ENCODE data around the gene MSI1. TPM values are rescaled to one million over a fixed set of nuclear protein-coding genes. Genes with fewer than 3 reads are reported as not detected.
A peak's percentile ranks its signal among the peaks of the same experiment; 100 is the strongest.

The MSI1 gene
- 10 to 100 TPM in 1 of 4 donors, 1 to 10 TPM in 1, under 1 TPM in 2; 0.54 to 10.8 (median 3.5) TPM for polyA plus RNA-seq
- long read RNA-seq, donor 1, partial matches to known transcripts: 15 of 16 reads
- long read RNA-seq, donor 1, other reads (novel, unspliced or antisense): 0 of 16 reads
- long read RNA-seq, donor 2, partial matches to known transcripts: 0 of 1 reads
- long read RNA-seq, donor 2, other reads (novel, unspliced or antisense): 0 of 1 reads
- long read RNA-seq, donor 3: 0 reads
- long read RNA-seq, donor 4: 0 reads
- long read RNA-seq, donor 5, partial matches to known transcripts: 0 of 1 reads
- long read RNA-seq, donor 5, other reads (novel, unspliced or antisense): 0 of 1 reads
- long read RNA-seq, donor 6, partial matches to known transcripts: 0 of 2 reads
- long read RNA-seq, donor 6, other reads (novel, unspliced or antisense): 0 of 2 reads
- long read RNA-seq, donor 7: 0 reads
- long read RNA-seq, donor 8: 0 reads
- long read RNA-seq, donor 9: 0 reads
- long read RNA-seq, donor 10: 0 reads

GRCh38 chr12:120368789-120369602 is at the start of gene MSI1:
TSS of gene MSI1 (minus strand) at chr12:120369164. CDS start at chr12:120369091, 73 bp downstream.
- H3K27ac ChIP-seq (ENCODE audit: low read depth in 1 of 3, low read length in 2 of 3): peak within 1 kb of the TSS in 2 of 3 donors; percentile 15 to 71

GRCh38 chr12:120417917-120418580 is 49.1 kb upstream of the MSI1 start:
- H3K4me1 ChIP-seq (ENCODE audit: control insufficient read depth in 3 of 3, insufficient read depth in 2 of 3, low read depth in 1 of 3, low read length in 2 of 3): peaks cover 0 to 12% (median 0%) of the 10 kb centered on the region in 3 donors
- H3K27me3 ChIP-seq (ENCODE audit: control insufficient read depth in 3 of 3, insufficient read depth in 3 of 3, low read length in 3 of 3): no peaks in the 10 kb centered on the region
- no peaks in the 10 kb centered on the region for H3K9me3 ChIP-seq (ENCODE audit: control insufficient read depth in 2 of 2, insufficient read depth in 1 of 2, low read depth in 1 of 2, low read length in 1 of 2)
- DNase-seq: no peak
- 89 to 90% (median 89%) methylated on average over 4 of the region's 4 CpGs for WGBS, 3 donors
- H3K27ac ChIP-seq (ENCODE audit: low read depth in 1 of 3, low read length in 2 of 3): no peak overlapping the region
- FAIRE-seq: no peak
- no peaks in the 10 kb centered on the region for H3K36me3 ChIP-seq (ENCODE audit: control insufficient read depth in 3 of 3, insufficient read depth in 2 of 3, low read depth in 1 of 3, low read length in 3 of 3)
- H3K4me3 ChIP-seq (ENCODE audit: low read depth in 1 of 3, low read length in 3 of 3): no peak overlapping the region

More at GRCh38 chr12:120368789-120369602, at the start of gene MSI1:
- Histone ChIP-seq H3K9me3 (ENCODE audit: control insufficient read depth in 2 of 2, insufficient read depth in 1 of 2, low read depth in 1 of 2, low read length in 1 of 2) (no peaks in the 10 kb centered on the region), H3K4me3 (ENCODE audit: low read depth in 1 of 3, low read length in 3 of 3) (peak within 1 kb of the TSS; percentile 46 to 60 (median 53)), H3K27me3 (ENCODE audit: control insufficient read depth in 3 of 3, insufficient read depth in 3 of 3, low read length in 3 of 3) (peaks cover 0 to 28% (median 14%) of the 10 kb centered on the region in 3 donors), H3K4me1 (ENCODE audit: control insufficient read depth in 3 of 3, insufficient read depth in 2 of 3, low read depth in 1 of 3, low read length in 2 of 3) (peaks cover 0 to 49% (median 4%) of the 10 kb centered on the region in 3 donors), H3K36me3 (ENCODE audit: control insufficient read depth in 3 of 3, insufficient read depth in 2 of 3, low read depth in 1 of 3, low read length in 3 of 3) (peaks cover 0 to 21% (median 0%) of the 10 kb centered on the region in 3 donors)
- DNase-seq (peak in 1 of 2 donors; percentile 66), FAIRE-seq (no peak)
- 0 to 1% (median 0%) methylated on average over 9 to 119 of the region's 119 CpGs for WGBS, 3 donors

- no peaks in the 10 kb centered on the region for H3K9me3 ChIP-seq (ENCODE audit: control insufficient read depth in 2 of 2, insufficient read depth in 1 of 2, low read depth in 1 of 2, low read length in 1 of 2)
- no peak overlapping the region for H3K27ac ChIP-seq (ENCODE audit: low read depth in 1 of 3, low read length in 2 of 3)
- DNase-seq (no peak), FAIRE-seq (no peak)
- no peak overlapping the region for H3K4me3 ChIP-seq (ENCODE audit: low read depth in 1 of 3, low read length in 3 of 3)
- H3K27me3 ChIP-seq (ENCODE audit: control insufficient read depth in 3 of 3, insufficient read depth in 3 of 3, low read length in 3 of 3): no peaks in the 10 kb centered on the region
- H3K36me3 ChIP-seq (ENCODE audit: control insufficient read depth in 3 of 3, insufficient read depth in 2 of 3, low read depth in 1 of 3, low read length in 3 of 3): no peaks in the 10 kb centered on the region
- WGBS, 3 donors: 74 to 79% (median 76%) methylated on average over 7 of the region's 7 CpGs
- peaks cover 0 to 12% (median 0%) of the 10 kb centered on the region in 3 donors for H3K4me1 ChIP-seq (ENCODE audit: control insufficient read depth in 3 of 3, insufficient read depth in 2 of 3, low read depth in 1 of 3, low read length in 2 of 3)
Measured at GRCh38 chr12:120416490-120417216, 47.7 kb upstream of the MSI1 start.

- Histone ChIP-seq H3K4me1 (ENCODE audit: control insufficient read depth in 3 of 3, insufficient read depth in 2 of 3, low read depth in 1 of 3, low read length in 2 of 3) (peaks cover 0 to 12% (median 0%) of the 10 kb centered on the region in 3 donors), H3K27me3 (ENCODE audit: control insufficient read depth in 3 of 3, insufficient read depth in 3 of 3, low read length in 3 of 3) (no peaks in the 10 kb centered on the region), H3K27ac (ENCODE audit: low read depth in 1 of 3, low read length in 2 of 3) (peak overlapping the region in 2 of 3 donors; percentile 27 to 29), H3K9me3 (ENCODE audit: control insufficient read depth in 2 of 2, insufficient read depth in 1 of 2, low read depth in 1 of 2, low read length in 1 of 2) (no peaks in the 10 kb centered on the region), H3K4me3 (ENCODE audit: low read depth in 1 of 3, low read length in 3 of 3) (no peak overlapping the region), H3K36me3 (ENCODE audit: control insufficient read depth in 3 of 3, insufficient read depth in 2 of 3, low read depth in 1 of 3, low read length in 3 of 3) (no peaks in the 10 kb centered on the region)
- FAIRE-seq (no peak), DNase-seq (peak; percentile 60 to 71)
- 17 to 42% (median 26%) methylated on average over 13 of the region's 13 CpGs for WGBS, 3 donors
Measured at GRCh38 chr12:120413901-120414695, 45.1 kb upstream of the MSI1 start.

GRCh38 chr12:120412421-120412820 is 43.5 kb upstream of the MSI1 start:
- Histone ChIP-seq H3K4me3 (ENCODE audit: low read depth in 1 of 3, low read length in 3 of 3) (no peak overlapping the region), H3K36me3 (ENCODE audit: control insufficient read depth in 3 of 3, insufficient read depth in 2 of 3, low read depth in 1 of 3, low read length in 3 of 3) (no peaks in the 10 kb centered on the region), H3K4me1 (ENCODE audit: control insufficient read depth in 3 of 3, insufficient read depth in 2 of 3, low read depth in 1 of 3, low read length in 2 of 3) (peaks cover 0 to 12% (median 0%) of the 10 kb centered on the region in 3 donors), H3K9me3 (ENCODE audit: control insufficient read depth in 2 of 2, insufficient read depth in 1 of 2, low read depth in 1 of 2, low read length in 1 of 2) (no peaks in the 10 kb centered on the region), H3K27me3 (ENCODE audit: control insufficient read depth in 3 of 3, insufficient read depth in 3 of 3, low read length in 3 of 3) (no peaks in the 10 kb centered on the region), H3K27ac (ENCODE audit: low read depth in 1 of 3, low read length in 2 of 3) (no peak overlapping the region)
- FAIRE-seq (no peak), DNase-seq (no peak)
- 83 to 87% (median 86%) methylated on average over 7 of the region's 7 CpGs for WGBS, 3 donors

- no peak overlapping the region for H3K4me3 ChIP-seq (ENCODE audit: low read depth in 1 of 3, low read length in 3 of 3)
- H3K27ac ChIP-seq (ENCODE audit: low read depth in 1 of 3, low read length in 2 of 3): no peak overlapping the region
- WGBS, 3 donors: 94 to 98% (median 96%) methylated on average over 11 of the region's 11 CpGs
- no peaks in the 10 kb centered on the region for H3K27me3 ChIP-seq (ENCODE audit: control insufficient read depth in 3 of 3, insufficient read depth in 3 of 3, low read length in 3 of 3)
- no peaks in the 10 kb centered on the region for H3K36me3 ChIP-seq (ENCODE audit: control insufficient read depth in 3 of 3, insufficient read depth in 2 of 3, low read depth in 1 of 3, low read length in 3 of 3)
- FAIRE-seq: no peak
- DNase-seq: no peak
- peaks cover 0 to 6% (median 0%) of the 10 kb centered on the region in 3 donors for H3K4me1 ChIP-seq (ENCODE audit: control insufficient read depth in 3 of 3, insufficient read depth in 2 of 3, low read depth in 1 of 3, low read length in 2 of 3)
- no peaks in the 10 kb centered on the region for H3K9me3 ChIP-seq (ENCODE audit: control insufficient read depth in 2 of 2, insufficient read depth in 1 of 2, low read depth in 1 of 2, low read length in 1 of 2)
Measured at GRCh38 chr12:120408771-120409170, 39.8 kb upstream of the MSI1 start.

- Histone ChIP-seq H3K36me3 (ENCODE audit: control insufficient read depth in 3 of 3, insufficient read depth in 2 of 3, low read depth in 1 of 3, low read length in 3 of 3) (no peaks in the 10 kb centered on the region), H3K27me3 (ENCODE audit: control insufficient read depth in 3 of 3, insufficient read depth in 3 of 3, low read length in 3 of 3) (peaks cover 0 to 2% (median 0%) of the 10 kb centered on the region in 3 donors), H3K4me1 (ENCODE audit: control insufficient read depth in 3 of 3, insufficient read depth in 2 of 3, low read depth in 1 of 3, low read length in 2 of 3) (no peaks in the 10 kb centered on the region), H3K9me3 (ENCODE audit: control insufficient read depth in 2 of 2, insufficient read depth in 1 of 2, low read depth in 1 of 2, low read length in 1 of 2) (no peaks in the 10 kb centered on the region), H3K27ac (ENCODE audit: low read depth in 1 of 3, low read length in 2 of 3) (no peak overlapping the region), H3K4me3 (ENCODE audit: low read depth in 1 of 3, low read length in 3 of 3) (no peak overlapping the region)
- no peak for DNase-seq
- 94 to 96% (median 94%) methylated on average over 3 of the region's 3 CpGs for WGBS, 3 donors
- FAIRE-seq: no peak
Measured at GRCh38 chr12:120406553-120406952, 37.6 kb upstream of the MSI1 start.

All from small intestine (tissue), 16 donors.